ENCODE data around the gene VILL. TPM values are rescaled to one million over a fixed set of nuclear protein-coding genes. Genes with fewer than 3 reads are reported as not detected.

The VILL gene
- total and polyA plus RNA-seq, 2 experiments from 2014 or later = 0.75 to 3.4 TPM

DNA sequence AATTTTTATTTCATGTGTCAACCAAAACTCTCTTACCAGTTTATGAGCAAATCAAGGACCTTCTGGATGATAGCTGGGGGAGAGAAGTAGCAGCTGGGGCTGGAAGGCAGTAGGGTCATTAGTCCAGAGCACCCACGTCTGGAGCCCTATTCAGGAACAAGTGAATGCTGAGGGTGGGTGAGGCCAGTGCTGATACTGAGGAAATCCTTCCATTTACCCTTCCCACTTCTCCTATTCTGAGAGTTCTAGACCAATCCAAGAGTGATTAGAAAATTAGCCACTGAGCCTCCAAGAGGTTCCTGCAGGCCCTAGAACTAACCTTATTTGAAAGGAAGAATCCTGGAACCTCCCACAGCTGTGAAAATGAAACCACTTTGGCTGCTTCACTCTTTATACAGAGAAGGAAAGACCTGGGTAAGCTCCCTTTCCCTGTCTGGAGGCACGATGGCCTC, 46.2 kb upstream of the VILL start:
- Histone ChIP-seq H3K36me3 (no peaks in the 10 kb centered on the region), H3K9me3 (ENCODE audit: low read depth) (no peaks in the 10 kb centered on the region), H3K4me3 (no peak overlapping the region), H3K27ac (no peak overlapping the region), H3K4me1 (ENCODE audit: low read depth) (peaks cover 3% of the 10 kb centered on the region), H3K27me3 (no peaks in the 10 kb centered on the region)
- no peak for DNase-seq (ENCODE audit: low read depth in 1 of 2, low spot score in 1 of 2)
- TF ChIP-seq, protein P1, sequence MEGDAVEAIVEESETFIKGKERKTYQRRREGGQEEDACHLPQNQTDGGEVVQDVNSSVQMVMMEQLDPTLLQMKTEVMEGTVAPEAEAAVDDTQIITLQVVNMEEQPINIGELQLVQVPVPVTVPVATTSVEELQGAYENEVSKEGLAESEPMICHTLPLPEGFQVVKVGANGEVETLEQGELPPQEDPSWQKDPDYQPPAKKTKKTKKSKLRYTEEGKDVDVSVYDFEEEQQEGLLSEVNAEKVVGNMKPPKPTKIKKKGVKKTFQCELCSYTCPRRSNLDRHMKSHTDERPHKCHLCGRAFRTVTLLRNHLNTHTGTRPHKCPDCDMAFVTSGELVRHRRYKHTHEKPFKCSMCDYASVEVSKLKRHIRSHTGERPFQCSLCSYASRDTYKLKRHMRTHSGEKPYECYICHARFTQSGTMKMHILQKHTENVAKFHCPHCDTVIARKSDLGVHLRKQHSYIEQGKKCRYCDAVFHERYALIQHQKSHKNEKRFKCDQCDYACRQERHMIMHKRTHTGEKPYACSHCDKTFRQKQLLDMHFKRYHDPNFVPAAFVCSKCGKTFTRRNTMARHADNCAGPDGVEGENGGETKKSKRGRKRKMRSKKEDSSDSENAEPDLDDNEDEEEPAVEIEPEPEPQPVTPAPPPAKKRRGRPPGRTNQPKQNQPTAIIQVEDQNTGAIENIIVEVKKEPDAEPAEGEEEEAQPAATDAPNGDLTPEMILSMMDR (IDR thresholded peaks at IDR 0.05; ENCODE audit: low read depth, low read length) = no peak

DNA sequence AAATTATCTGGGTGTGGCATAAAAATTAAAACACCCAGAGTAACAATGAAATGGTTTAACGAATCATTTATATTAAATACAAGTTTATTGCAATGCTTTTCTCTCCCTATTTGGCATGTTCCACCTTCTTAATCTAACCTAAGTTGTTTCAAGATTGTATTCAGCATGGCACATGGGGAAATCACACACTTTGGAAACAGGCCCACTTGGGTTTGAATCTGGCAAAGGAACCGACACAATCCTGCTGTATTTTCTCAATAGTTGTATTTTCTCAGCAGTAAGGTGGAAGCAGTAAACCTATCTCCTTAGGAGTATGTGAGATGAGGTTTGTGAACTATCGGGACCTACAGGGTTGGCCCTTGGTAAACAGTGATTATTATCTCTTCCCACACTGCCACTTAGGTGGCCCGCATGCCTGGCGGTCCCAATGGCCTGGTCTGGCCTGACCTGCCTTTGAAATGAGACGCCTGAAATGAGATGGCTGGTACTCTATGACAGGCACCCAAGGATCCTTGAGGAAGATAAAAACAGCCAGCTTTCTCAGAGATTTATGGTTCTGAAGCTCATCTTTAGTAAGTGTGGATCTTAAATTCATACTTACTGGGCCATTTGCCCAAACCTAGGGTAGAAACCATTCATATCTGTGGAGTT, 45.3 kb upstream of the VILL start:
- Histone ChIP-seq H3K4me1 (ENCODE audit: low read depth) (peaks cover 3% of the 10 kb centered on the region), H3K4me3 (no peak overlapping the region), H3K36me3 (no peaks in the 10 kb centered on the region), H3K27ac (no peak overlapping the region), H3K9me3 (ENCODE audit: low read depth) (no peaks in the 10 kb centered on the region), H3K27me3 (no peaks in the 10 kb centered on the region)
- TF ChIP-seq, protein P1 (IDR thresholded peaks at IDR 0.05; ENCODE audit: low read depth, low read length) = no peak
- DNase-seq (ENCODE audit: low read depth in 1 of 2, low spot score in 1 of 2) = no peak

GRCh38 chr3:37945807-37946530, 44.6 kb upstream of the VILL start:
- H3K27ac ChIP-seq = no peak overlapping the region
- peak in 1 of 2 donors; percentile 81 for DNase-seq (ENCODE audit: low read depth in 1 of 2, low spot score in 1 of 2)

GRCh38 chr3:37946531-37946889, 44.1 kb upstream of the VILL start:
- Histone ChIP-seq H3K27me3 (no peaks in the 10 kb centered on the region), H3K4me3 (no peak overlapping the region), H3K9me3 (ENCODE audit: low read depth) (no peaks in the 10 kb centered on the region), H3K27ac (no peak overlapping the region), H3K36me3 (no peaks in the 10 kb centered on the region), H3K4me1 (ENCODE audit: low read depth) (peaks cover 3% of the 10 kb centered on the region)
- DNase-seq (ENCODE audit: low read depth in 1 of 2, low spot score in 1 of 2) = no peak
- TF ChIP-seq, protein P1 (IDR thresholded peaks at IDR 0.05; ENCODE audit: low read depth, low read length) = no peak

More at GRCh38 chr3:37945807-37946530, 44.6 kb upstream of the VILL start:
- TF ChIP-seq, protein P1 (IDR thresholded peaks at IDR 0.05; ENCODE audit: low read depth, low read length) = no peak
- H3K27me3 ChIP-seq = no peaks in the 10 kb centered on the region
- no peaks in the 10 kb centered on the region for H3K36me3 ChIP-seq
- H3K4me1 ChIP-seq (ENCODE audit: low read depth) = peaks cover 3% of the 10 kb centered on the region
- no peaks in the 10 kb centered on the region for H3K9me3 ChIP-seq (ENCODE audit: low read depth)
- no peak overlapping the region for H3K4me3 ChIP-seq

GRCh38 chr3:37949866-37950265, 40.7 kb upstream of the VILL start:
- Histone ChIP-seq H3K9me3 (ENCODE audit: low read depth) (no peaks in the 10 kb centered on the region), H3K4me1 (ENCODE audit: low read depth) (peaks cover 3% of the 10 kb centered on the region), H3K27ac (no peak overlapping the region), H3K27me3 (no peaks in the 10 kb centered on the region), H3K36me3 (no peaks in the 10 kb centered on the region), H3K4me3 (no peak overlapping the region)
- DNase-seq (ENCODE audit: low read depth in 1 of 2, low spot score in 1 of 2) = peak in 1 of 2 donors; percentile 85
- TF ChIP-seq, protein P1 (IDR thresholded peaks at IDR 0.05; ENCODE audit: low read depth, low read length) = no peak
